T-cell (primary cell): ENCODE measurements around the gene QRICH2. TPM values are rescaled to one million over a fixed set of nuclear protein-coding genes. Genes with fewer than 3 reads are reported as not detected.

ENCODE experiments used
- ATAC-seq, 4 experiments: fragments of 200-7000 bp in 3 of 4; fragments of 150-1000 bp in 1 of 4; cut with Tn5 transposase; replicated peaks in 1 of 4; 1 replicate in 3 of 4; 2 replicates in 1 of 4; pipeline ENCODE4 v1.10.0; 2021; ENCODE audit warnings: moderate library complexity in 3 of 4, mild to moderate bottlenecking in 2 of 4, moderate number of reproducible peaks in 1 of 4
- CTCF ChIA-PET, 2 donors: fragments of 300-600 bp; sonication (Branson Sonifier 250); formaldehyde crosslinking; loops; one replicate each; lab custom pipeline; 2022; ENCODE audit warnings: antibody characterized with exemption in 2 of 2; lab: Charles Lee
- POLR2A ChIA-PET, 2 donors: fragments of 300-600 bp; sonication (Branson Sonifier 250); formaldehyde crosslinking; loops; one replicate each; lab custom pipeline; 2022; ENCODE audit warnings: antibody characterized with exemption in 2 of 2; lab: Charles Lee
- DNase-seq, 35 experiments: peaks; one replicate each; pipeline versions ENCODE4 v3.0.0 to v3.0.0-alpha.2; 2013 to 2023
- H3K27ac ChIP-seq: one replicate; pipeline ENCODE4 v1.5.1; 2013; ENCODE audit warnings: low read length
- H3K27me3 ChIP-seq, 2 experiments: replicated peaks in 1 of 2; 1 replicate in 1 of 2; 2 replicates in 1 of 2; pipeline versions ENCODE4 v1.6.1 to v1.7.0; 2013; ENCODE audit warnings: low read length in 1 of 2, mixed read lengths in 1 of 2; ENCODE audit not compliant: control insufficient read depth in 2 of 2, insufficient read depth in 2 of 2; ENCODE audit errors: extremely low read depth in 1 of 2
- H3K36me3 ChIP-seq, 2 donors: 1 replicate in 1 of 2; 2 replicates in 1 of 2; pipeline versions ENCODE4 v1.6.1 to v1.7.0; 2013; ENCODE audit warnings: low read length in 1 of 2; ENCODE audit not compliant: control insufficient read depth in 2 of 2, insufficient read depth in 1 of 2; ENCODE audit errors: extremely low read depth in 1 of 2
- H3K4me1 ChIP-seq, 2 experiments: 1 replicate in 1 of 2; 2 replicates in 1 of 2; pipeline versions ENCODE4 v1.6.1 to v1.7.0; 2013; ENCODE audit warnings: low read length in 2 of 2, mixed read lengths in 1 of 2; ENCODE audit not compliant: insufficient read depth in 2 of 2, control insufficient read depth in 1 of 2; ENCODE audit errors: extremely low read depth in 1 of 2
- H3K4me3 ChIP-seq, 2 donors: 1 replicate in 1 of 2; 2 replicates in 1 of 2; pipeline versions ENCODE4 v1.5.1 to v1.7.0; 2013; ENCODE audit warnings: mild to moderate bottlenecking in 2 of 2, low read length in 1 of 2, moderate library complexity in 1 of 2; ENCODE audit not compliant: control insufficient read depth in 1 of 2; ENCODE audit errors: extremely low read depth in 1 of 2
- H3K9me3 ChIP-seq: 2 replicates; pipeline ENCODE4 v1.7.0; 2013
- H3K27ac Mint-ChIP-seq, 2 donors: one replicate each; pipeline ENCODE4 v1.8.0; 2020 to 2021; ENCODE audit warnings: mild to moderate bottlenecking in 2 of 2, mixed read lengths in 2 of 2
- H3K27me3 Mint-ChIP-seq, 2 donors: one replicate each; pipeline ENCODE4 v1.8.0; 2021 to 2022; ENCODE audit warnings: mixed read lengths in 2 of 2
- H3K36me3 Mint-ChIP-seq: one replicate; pipeline ENCODE4 v1.8.0; 2021; ENCODE audit warnings: mixed read lengths
- H3K4me1 Mint-ChIP-seq, 3 donors: one replicate each; pipeline ENCODE4 v1.8.0; 2020 to 2022; ENCODE audit warnings: mixed read lengths in 3 of 3, mild to moderate bottlenecking in 1 of 3
- H3K4me3 Mint-ChIP-seq, 3 donors: one replicate each; pipeline ENCODE4 v1.8.0; 2020 to 2022; ENCODE audit warnings: mild to moderate bottlenecking in 3 of 3, mixed read lengths in 3 of 3, moderate library complexity in 3 of 3
- H3K9me3 Mint-ChIP-seq, 3 donors: one replicate each; pipeline ENCODE4 v1.8.0; 2020 to 2022; ENCODE audit warnings: mixed read lengths in 3 of 3
- WGBS: methylation state at CpG from one replicate; pipeline ENCODE4 v1.1.5; 2013; ENCODE audit warnings: missing lambda C conversion rate; ENCODE audit not compliant: insufficient coverage; 5-methylcytosine and 5-hydroxymethylcytosine counted together
- total RNA-seq, 35 experiments: library from RNA in 6 of 35; stranded (reverse) in 6 of 35; fragments of 120-200 nt in 1 of 35; gene quantifications; one replicate each; pipeline versions ENCODE4 v1.2.1 to v1.2.4 and lab custom pipeline; 2013 to 2026

Gene QRICH2
- total RNA-seq, 5 donors from 2014 or later (not counting 1 experiment from before 2014, with no cell fraction given) = 3.0 to 4.3 (median 3.4) TPM

- H3K27me3 Mint-ChIP-seq = no peaks in the 10 kb centered on the region
- no peak overlapping the region for H3K4me3 ChIP-seq
- H3K36me3 ChIP-seq = no peaks in the 10 kb centered on the region
- no peak for ATAC-seq
- H3K27ac ChIP-seq = no peak overlapping the region
- no peak overlapping the region for H3K4me3 Mint-ChIP-seq
- ChIA-PET CTCF (interaction anchor here (1.7 to 2.4 kb wide), 2 partner anchors 98 to 153 kb away, joined by 4 to 27 read pairs; no protein-coding TSS in a partner anchor), POLR2A (no interaction called here)
- H3K9me3 Mint-ChIP-seq = no peaks in the 10 kb centered on the region
- no peaks in the 10 kb centered on the region for H3K27me3 ChIP-seq
- peaks cover 16 to 46% of the 10 kb centered on the region in 2 experiments for H3K4me1 ChIP-seq
- 93% methylated on average over 30 of the region's 31 CpGs for WGBS
- H3K36me3 Mint-ChIP-seq = no peaks in the 10 kb centered on the region
- H3K27ac Mint-ChIP-seq = peak overlapping the region; percentile 20 to 64
- H3K4me1 Mint-ChIP-seq = peaks cover 34 to 46% (median 37%) of the 10 kb centered on the region in 3 donors
- H3K9me3 ChIP-seq = no peaks in the 10 kb centered on the region
- no peak for DNase-seq
Observed at GRCh38 chr17:76277300-76278267, 30.5 kb downstream of the QRICH2 start.

DNA sequence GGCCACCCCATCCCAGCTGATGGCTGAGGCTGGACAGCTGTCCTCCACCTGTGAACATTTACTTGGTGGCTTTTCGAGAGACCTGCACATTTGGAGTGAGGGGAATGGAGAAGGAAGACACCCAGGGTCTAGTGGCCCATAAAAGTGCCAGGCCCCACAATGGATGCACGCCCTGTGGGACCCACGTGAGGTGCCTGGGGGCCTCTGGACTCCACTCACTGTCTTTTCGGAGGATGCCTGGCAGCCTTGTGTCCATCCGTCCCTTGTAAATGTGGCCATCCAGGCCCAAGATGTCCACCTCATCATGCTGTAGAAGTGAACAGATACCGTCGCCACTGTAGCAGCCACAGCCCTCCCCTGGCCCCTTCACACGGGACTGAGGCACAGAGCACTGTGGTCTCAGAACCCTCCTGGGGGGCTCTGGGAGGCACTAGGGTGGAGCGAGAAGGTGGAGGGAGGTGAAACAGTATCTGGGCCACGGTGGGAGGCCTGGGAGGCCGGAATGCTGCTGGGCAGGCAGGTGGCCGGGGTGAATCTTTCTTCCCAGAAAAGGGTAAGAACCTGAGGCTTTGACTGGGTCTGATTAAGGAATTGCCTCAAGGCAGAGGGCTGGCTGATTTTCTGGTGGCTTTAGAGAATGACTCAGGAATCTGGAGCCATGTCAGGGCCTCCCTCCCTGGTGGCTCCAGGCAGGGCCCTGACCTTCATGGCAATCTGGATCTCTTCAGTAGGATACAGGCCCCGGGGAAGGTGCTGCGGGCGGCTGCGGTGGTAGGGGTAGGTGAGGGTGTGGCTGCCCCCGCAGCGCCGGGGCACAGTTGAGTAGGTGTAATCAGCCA lies 31.4 kb downstream of the QRICH2 start:
- Histone ChIP-seq H3K9me3 (no peaks in the 10 kb centered on the region), H3K36me3 (no peaks in the 10 kb centered on the region), H3K27ac (no peak overlapping the region), H3K4me3 (no peak overlapping the region), H3K27me3 (no peaks in the 10 kb centered on the region), H3K4me1 (peaks cover 23 to 56% of the 10 kb centered on the region in 2 experiments)
- no peaks in the 10 kb centered on the region for H3K9me3 Mint-ChIP-seq
- H3K27ac Mint-ChIP-seq = peak overlapping the region; percentile 59 to 64
- peaks cover 39 to 51% (median 39%) of the 10 kb centered on the region in 3 donors for H3K4me1 Mint-ChIP-seq
- H3K4me3 Mint-ChIP-seq = no peak overlapping the region
- no peaks in the 10 kb centered on the region for H3K36me3 Mint-ChIP-seq
- no peak for ATAC-seq
- CTCF ChIA-PET = no interaction called here
- POLR2A ChIA-PET = no interaction called here
- H3K27me3 Mint-ChIP-seq = no peaks in the 10 kb centered on the region
- DNase-seq = no peak
- 93% methylated on average over 19 of the region's 19 CpGs for WGBS

- CTCF ChIA-PET = interaction anchor here in 1 of 2 donors (0.6 kb wide), 1 partner anchor 168 kb away, joined by 4 read pairs; no protein-coding TSS in a partner anchor
- Histone ChIP-seq H3K4me1 (peaks cover 28 to 62% of the 10 kb centered on the region in 2 experiments), H3K9me3 (no peaks in the 10 kb centered on the region), H3K36me3 (peaks cover 0 to 1% of the 10 kb centered on the region in 2 donors), H3K4me3 (no peak overlapping the region), H3K27me3 (no peaks in the 10 kb centered on the region), H3K27ac (no peak overlapping the region)
- Mint-ChIP-seq H3K27me3 (no peaks in the 10 kb centered on the region), H3K27ac (peak overlapping the region in 1 of 2 donors; percentile 46), H3K4me1 (peaks cover 45 to 57% (median 46%) of the 10 kb centered on the region in 3 donors), H3K4me3 (no peak overlapping the region), H3K36me3 (no peaks in the 10 kb centered on the region), H3K9me3 (no peaks in the 10 kb centered on the region)
- no peak for ATAC-seq
- POLR2A ChIA-PET = no interaction called here
- WGBS = 70% methylated on average over 7 of the region's 11 CpGs
- peak in 1 of 35 experiments; percentile 32 for DNase-seq
Observed at GRCh38 chr17:76276069-76276431, 32.0 kb downstream of the QRICH2 start.

DNA sequence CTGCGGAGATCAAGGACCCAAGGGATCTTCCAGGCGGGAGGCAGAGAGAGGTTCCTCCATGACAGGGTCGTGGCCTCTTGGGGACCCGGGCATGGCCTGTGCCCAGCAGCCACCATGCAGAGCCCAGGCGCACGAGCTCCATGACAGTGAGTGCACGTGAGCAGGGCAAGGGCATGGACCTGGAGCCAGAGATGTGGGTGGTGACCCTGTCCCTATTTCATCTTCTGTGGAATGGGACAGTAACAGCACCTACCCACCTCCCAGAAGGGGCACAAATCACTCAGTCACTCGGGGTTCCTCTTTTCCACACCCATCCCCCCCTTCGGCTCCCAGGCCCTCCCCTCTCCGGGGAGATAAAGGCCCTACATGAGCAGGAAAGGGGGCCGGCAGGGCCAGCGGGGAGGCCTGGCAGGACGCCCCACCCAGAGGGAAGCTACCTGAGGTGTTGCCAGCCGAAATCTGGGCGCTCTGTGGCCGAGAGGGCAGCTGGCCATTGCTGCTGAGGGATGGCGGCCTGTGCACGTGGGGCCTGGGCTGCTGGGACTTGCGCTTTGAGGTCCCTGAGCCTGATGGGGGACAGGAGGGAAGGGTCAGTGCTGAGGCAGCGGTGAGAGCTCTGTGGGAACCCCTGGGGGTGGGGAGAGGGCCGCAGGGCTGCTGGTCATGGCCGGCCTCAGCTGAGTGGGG lies 32.6 kb downstream of the QRICH2 start:
- no peak overlapping the region for H3K4me3 Mint-ChIP-seq
- CTCF ChIA-PET = interaction anchor here in 1 of 2 donors (0.6 kb wide), 1 partner anchor 167 kb away, joined by 4 read pairs; no protein-coding TSS in a partner anchor
- H3K27ac ChIP-seq = no peak overlapping the region
- H3K36me3 ChIP-seq = peaks cover 0 to 6% of the 10 kb centered on the region in 2 donors
- WGBS = 90% methylated on average over 19 of the region's 22 CpGs
- H3K9me3 ChIP-seq = no peaks in the 10 kb centered on the region
- H3K4me3 ChIP-seq = no peak overlapping the region
- H3K27me3 ChIP-seq = no peaks in the 10 kb centered on the region
- peak overlapping the region; percentile 46 to 66 for H3K27ac Mint-ChIP-seq
- no peaks in the 10 kb centered on the region for H3K27me3 Mint-ChIP-seq
- ATAC-seq = no peak
- no peaks in the 10 kb centered on the region for H3K36me3 Mint-ChIP-seq
- peaks cover 28 to 67% of the 10 kb centered on the region in 2 experiments for H3K4me1 ChIP-seq
- H3K9me3 Mint-ChIP-seq = no peaks in the 10 kb centered on the region
- DNase-seq = no peak
- POLR2A ChIA-PET = interaction anchor here (0.8 to 1.1 kb wide), 2 partner anchors 11 to 77 kb away, joined by 3 to 4 read pairs; partner anchors contain the start of gene UBALD2 (in 1 of the 2)
- H3K4me1 Mint-ChIP-seq = peaks cover 49 to 62% (median 50%) of the 10 kb centered on the region in 3 donors

DNA sequence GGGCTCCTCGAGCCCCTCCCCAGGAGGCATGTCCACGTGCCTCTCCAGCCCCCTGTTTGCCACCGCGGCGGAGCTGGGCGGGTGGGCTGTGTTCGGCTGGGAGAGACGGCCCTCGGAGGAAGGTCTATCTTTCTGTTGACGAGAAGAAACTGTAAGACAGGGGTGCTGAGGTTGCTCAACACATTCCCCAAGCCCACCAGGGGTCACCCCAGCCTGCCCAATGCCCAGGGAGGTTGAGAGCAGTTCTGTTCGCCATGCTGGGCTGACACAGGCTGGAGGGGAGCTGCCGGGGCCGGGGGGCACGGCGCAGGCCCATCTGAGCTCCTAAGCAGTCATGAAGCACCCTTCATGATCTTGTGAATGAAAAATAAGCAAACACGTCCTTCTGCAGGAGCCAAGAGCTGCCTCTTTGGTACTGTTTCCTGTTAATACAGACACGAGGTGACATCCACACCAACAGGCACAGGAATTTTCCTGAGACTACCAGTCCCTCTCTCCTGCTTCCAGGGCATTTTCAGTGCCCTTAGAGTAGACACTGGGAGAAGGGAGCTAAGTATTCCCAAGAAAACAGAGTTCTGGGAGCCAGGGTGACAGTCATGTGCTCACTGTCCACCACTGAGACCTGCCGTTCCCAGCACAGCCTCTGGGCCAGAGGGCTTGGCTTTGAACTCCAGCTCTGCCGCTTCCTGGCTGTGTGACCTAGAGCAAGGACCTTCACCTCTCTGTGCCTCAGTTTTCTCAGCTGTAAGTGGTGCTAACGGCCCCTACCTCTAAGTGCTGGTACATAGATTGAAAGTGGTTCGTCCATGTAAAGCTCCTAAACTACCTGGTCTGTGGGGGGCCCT lies 33.7 kb downstream of the QRICH2 start:
- ChIA-PET POLR2A (interaction anchor here (0.8 to 1.1 kb wide), 2 partner anchors 10 to 76 kb away, joined by 3 to 4 read pairs; partner anchors contain the start of gene UBALD2 (in 1 of the 2)), CTCF (interaction anchor here in 1 of 2 donors (0.6 kb wide), 1 partner anchor 176 kb away, joined by 3 read pairs; no protein-coding TSS in a partner anchor)
- H3K4me1 ChIP-seq = peaks cover 32 to 74% of the 10 kb centered on the region in 2 experiments
- peak in 1 of 35 experiments; percentile 36 for DNase-seq
- Mint-ChIP-seq H3K4me3 (peak overlapping the region in 1 of 3 donors; percentile 74), H3K4me1 (peaks cover 55 to 68% (median 57%) of the 10 kb centered on the region in 3 donors), H3K27ac (peak overlapping the region; percentile 66 to 93), H3K27me3 (no peaks in the 10 kb centered on the region), H3K36me3 (peaks cover 5% of the 10 kb centered on the region), H3K9me3 (no peaks in the 10 kb centered on the region)
- H3K36me3 ChIP-seq = peaks cover 0 to 14% of the 10 kb centered on the region in 2 donors
- H3K27me3 ChIP-seq = no peaks in the 10 kb centered on the region
- H3K4me3 ChIP-seq = no peak overlapping the region
- H3K9me3 ChIP-seq = no peaks in the 10 kb centered on the region
- 84% methylated on average over 9 of the region's 21 CpGs for WGBS
- no peak for ATAC-seq
- peak overlapping the region; percentile 93 for H3K27ac ChIP-seq
